ENCODE results near the gene LAMA2. TPM values are rescaled to one million over a fixed set of nuclear protein-coding genes. Genes with fewer than 3 reads are reported as not detected.

LAMA2 gene
- polyA plus RNA-seq, 3 donors = not detected

DNA sequence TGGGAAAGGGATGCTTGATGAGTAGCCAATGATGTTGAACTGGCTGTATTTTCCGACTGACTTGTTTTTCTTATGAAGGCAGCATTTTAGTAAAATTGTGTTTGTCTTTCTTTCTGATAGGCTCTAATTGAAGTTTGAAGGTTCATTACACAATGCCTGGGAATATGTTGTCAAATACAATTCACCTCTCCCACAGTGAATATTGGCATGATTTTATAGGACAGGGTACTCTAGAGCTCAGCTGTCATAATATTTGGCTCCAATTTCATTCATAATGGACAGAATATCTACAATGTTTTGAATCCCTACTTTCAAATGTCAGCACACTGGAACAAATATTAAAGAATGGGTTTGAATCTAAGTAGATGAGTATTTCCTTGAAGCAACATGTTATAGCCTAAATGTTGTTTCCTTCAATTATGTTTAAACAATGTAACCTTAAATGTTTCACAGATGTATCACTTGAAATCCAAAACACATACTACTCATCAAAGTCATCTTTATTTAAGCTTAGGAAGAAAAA, 81.4 kb downstream of the LAMA2 start:
- Histone ChIP-seq H3K9ac (ENCODE audit: insufficient read depth, low read length, poor library complexity, severe bottlenecking) (no peak overlapping the region), H2AFZ (ENCODE audit: insufficient read depth, low read depth, low read length, poor library complexity, severe bottlenecking) (no peak overlapping the region), H3K4me3 (replicated peaks in 1 of 3; ENCODE audit: low read depth in 2 of 3, low read length in 3 of 3) (no peak overlapping the region), H3K27ac (ENCODE audit: low read depth in 1 of 2, low read length in 2 of 2) (no peak overlapping the region), H3K27me3 (ENCODE audit: control insufficient read depth in 2 of 2, insufficient read depth in 2 of 2, low read length in 2 of 2) (no peaks in the 10 kb centered on the region), H3K9me3 (replicated peaks in 1 of 2; ENCODE audit: control insufficient read depth in 1 of 2, insufficient read depth in 1 of 2, low read length in 2 of 2) (no peaks in the 10 kb centered on the region), H3K4me2 (replicated peaks; ENCODE audit: extremely low read depth, low read length, poor library complexity, severe bottlenecking) (no peak overlapping the region), H3K79me2 (ENCODE audit: insufficient read depth, low read length) (no peaks in the 10 kb centered on the region), H3K36me3 (replicated peaks in 1 of 2; ENCODE audit: control insufficient read depth in 1 of 2, insufficient read depth in 2 of 2, low read length in 2 of 2) (no peaks in the 10 kb centered on the region), H3K4me1 (ENCODE audit: control insufficient read depth in 1 of 2, insufficient read depth in 2 of 2, low read length in 2 of 2) (no peaks in the 10 kb centered on the region), H4K20me1 (ENCODE audit: insufficient read depth, low read length) (no peaks in the 10 kb centered on the region)
- Mint-ChIP-seq H3K9me3 (peaks cover 0 to 3% (median 0%) of the 10 kb centered on the region in 7 donors), H3K36me3 (no peaks in the 10 kb centered on the region), H3K27me3 (ENCODE audit: low read depth in 3 of 3) (peaks cover 0 to 1% (median 0%) of the 10 kb centered on the region in 3 donors), H3K4me3 (no peak overlapping the region), H3K27ac (no peak overlapping the region), H3K4me1 (no peaks in the 10 kb centered on the region)
- no peak for DNase-seq
- TF ChIP-seq, protein P1, sequence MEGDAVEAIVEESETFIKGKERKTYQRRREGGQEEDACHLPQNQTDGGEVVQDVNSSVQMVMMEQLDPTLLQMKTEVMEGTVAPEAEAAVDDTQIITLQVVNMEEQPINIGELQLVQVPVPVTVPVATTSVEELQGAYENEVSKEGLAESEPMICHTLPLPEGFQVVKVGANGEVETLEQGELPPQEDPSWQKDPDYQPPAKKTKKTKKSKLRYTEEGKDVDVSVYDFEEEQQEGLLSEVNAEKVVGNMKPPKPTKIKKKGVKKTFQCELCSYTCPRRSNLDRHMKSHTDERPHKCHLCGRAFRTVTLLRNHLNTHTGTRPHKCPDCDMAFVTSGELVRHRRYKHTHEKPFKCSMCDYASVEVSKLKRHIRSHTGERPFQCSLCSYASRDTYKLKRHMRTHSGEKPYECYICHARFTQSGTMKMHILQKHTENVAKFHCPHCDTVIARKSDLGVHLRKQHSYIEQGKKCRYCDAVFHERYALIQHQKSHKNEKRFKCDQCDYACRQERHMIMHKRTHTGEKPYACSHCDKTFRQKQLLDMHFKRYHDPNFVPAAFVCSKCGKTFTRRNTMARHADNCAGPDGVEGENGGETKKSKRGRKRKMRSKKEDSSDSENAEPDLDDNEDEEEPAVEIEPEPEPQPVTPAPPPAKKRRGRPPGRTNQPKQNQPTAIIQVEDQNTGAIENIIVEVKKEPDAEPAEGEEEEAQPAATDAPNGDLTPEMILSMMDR (IDR thresholded peaks at IDR 0.05) = no peak
- intact Hi-C loops (cut with micrococcal nuclease) = no loop called here
- WGBS (ENCODE audit: insufficient coverage) = no CpG with 5 or more reads among the region's 1 CpG

- Histone ChIP-seq H3K27me3 (ENCODE audit: control insufficient read depth in 2 of 2, insufficient read depth in 2 of 2, low read length in 2 of 2) (no peaks in the 10 kb centered on the region), H3K4me3 (replicated peaks in 1 of 3; ENCODE audit: low read depth in 2 of 3, low read length in 3 of 3) (no peak overlapping the region), H3K79me2 (ENCODE audit: insufficient read depth, low read length) (no peaks in the 10 kb centered on the region), H3K4me2 (replicated peaks; ENCODE audit: extremely low read depth, low read length, poor library complexity, severe bottlenecking) (no peak overlapping the region), H4K20me1 (ENCODE audit: insufficient read depth, low read length) (no peaks in the 10 kb centered on the region), H2AFZ (ENCODE audit: insufficient read depth, low read depth, low read length, poor library complexity, severe bottlenecking) (no peak overlapping the region), H3K27ac (ENCODE audit: low read depth in 1 of 2, low read length in 2 of 2) (no peak overlapping the region), H3K36me3 (replicated peaks in 1 of 2; ENCODE audit: control insufficient read depth in 1 of 2, insufficient read depth in 2 of 2, low read length in 2 of 2) (no peaks in the 10 kb centered on the region), H3K9ac (ENCODE audit: insufficient read depth, low read length, poor library complexity, severe bottlenecking) (no peak overlapping the region), H3K4me1 (ENCODE audit: control insufficient read depth in 1 of 2, insufficient read depth in 2 of 2, low read length in 2 of 2) (no peaks in the 10 kb centered on the region), H3K9me3 (replicated peaks in 1 of 2; ENCODE audit: control insufficient read depth in 1 of 2, insufficient read depth in 1 of 2, low read length in 2 of 2) (no peaks in the 10 kb centered on the region)
- TF ChIP-seq, protein P1 (IDR thresholded peaks at IDR 0.05) = no peak
- Mint-ChIP-seq H3K9me3 (peaks cover 0 to 2% (median 0%) of the 10 kb centered on the region in 7 donors), H3K36me3 (no peaks in the 10 kb centered on the region), H3K27me3 (ENCODE audit: low read depth in 3 of 3) (peaks cover 0 to 1% (median 0%) of the 10 kb centered on the region in 3 donors), H3K27ac (no peak overlapping the region), H3K4me3 (no peak overlapping the region), H3K4me1 (no peaks in the 10 kb centered on the region)
- DNase-seq = no peak
- intact Hi-C loops (cut with micrococcal nuclease) = no loop called here
These were observed 81.8 kb downstream of the LAMA2 start for GRCh38 chr6:128964771-128965170.
